DND-41 (cell line): ENCODE data around the gene SLC15A1.

Source experiments
- ATAC-seq: fragments of 200-7000 bp; cut with Tn5 transposase; 3 replicates; pipeline ENCODE4 v1.9.1; 2021; ENCODE audit warnings: low read depth; ENCODE audit not compliant: insufficient read depth
- DNase-seq: peaks from one replicate; pipeline ENCODE4 v3.0.0-alpha.2; 2020
- H2AFZ ChIP-seq: 2 replicates; pipeline ENCODE4 v1.6.0; 2012; ENCODE audit warnings: low read depth, low read length
- H3K27ac ChIP-seq: 2 replicates; pipeline ENCODE4 v1.5.1; 2012; ENCODE audit warnings: low read length, inconsistent platforms
- H3K27me3 ChIP-seq: fragments of 200-600 bp; sonication (generic); 2 replicates; pipeline ENCODE4 v1.6.0; 2012; ENCODE audit warnings: low read length, mild to moderate bottlenecking, inconsistent platforms; ENCODE audit not compliant: insufficient read depth, poor library complexity
- H3K36me3 ChIP-seq: 2 replicates; pipeline ENCODE4 v1.5.1; 2012; ENCODE audit warnings: low read length, inconsistent platforms; ENCODE audit not compliant: insufficient read depth
- H3K4me1 ChIP-seq: 2 replicates; pipeline ENCODE4 v1.5.1; 2012; ENCODE audit warnings: mild to moderate bottlenecking, low read length; ENCODE audit not compliant: insufficient read depth
- H3K4me2 ChIP-seq: 2 replicates; pipeline ENCODE4 v1.6.0; 2012; ENCODE audit warnings: mild to moderate bottlenecking, moderate library complexity, low read length, inconsistent platforms; ENCODE audit not compliant: insufficient read depth
- H3K4me3 ChIP-seq, 2 experiments: fragments of 200-600 bp in 1 of 2; shearing (Covaris generic) in 1 of 2; 2 replicates each; pipeline ENCODE4 v1.5.1; 2012 to 2016; ENCODE audit warnings: inconsistent platforms in 2 of 2, low read length in 2 of 2, mild to moderate bottlenecking in 2 of 2, low read depth in 1 of 2, moderate library complexity in 1 of 2
- H3K79me2 ChIP-seq: 2 replicates; pipeline ENCODE4 v1.6.0; 2012; ENCODE audit warnings: low read length, inconsistent platforms; ENCODE audit not compliant: insufficient read depth
- H3K9ac ChIP-seq: 2 replicates; pipeline ENCODE4 v1.6.0; 2012; ENCODE audit warnings: low read depth, mild to moderate bottlenecking, inconsistent platforms, low read length, moderate library complexity
- H3K9me3 ChIP-seq: 2 replicates; pipeline ENCODE4 v1.5.1; 2012; ENCODE audit warnings: low read length, moderate library complexity, mild to moderate bottlenecking, inconsistent platforms; ENCODE audit not compliant: insufficient read depth, severe bottlenecking
- H4K20me1 ChIP-seq: 2 replicates; pipeline ENCODE4 v1.6.0; 2012; ENCODE audit warnings: low read length; ENCODE audit not compliant: insufficient read depth
- CTCF ChIP-seq: IDR thresholded peaks from 2 replicates; pipeline ENCODE4 v1.5.1; 2012; ENCODE audit warnings: borderline replicate concordance, low read length, moderate library complexity, mild to moderate bottlenecking; ENCODE audit not compliant: poor library complexity, severe bottlenecking; ENCODE audit errors: extremely low read depth
- EZH2 ChIP-seq: IDR thresholded peaks from 3 replicates; pipeline ENCODE4 v1.6.1; 2012; ENCODE audit warnings: borderline replicate concordance, low read depth, mild to moderate bottlenecking, moderate library complexity, low read length, inconsistent platforms; ENCODE audit not compliant: severe bottlenecking

SLC15A1 gene

GRCh38 chr13:98796191-98796590, 43.7 kb upstream of the SLC15A1 start:
- TF ChIP-seq CTCF (no peak), EZH2 (no peak)
- DNase-seq (no peak), ATAC-seq (no peak)
- Histone ChIP-seq H3K9me3 (no peaks in the 10 kb centered on the region), H3K4me2 (no peak overlapping the region), H3K27me3 (no peaks in the 10 kb centered on the region), H3K36me3 (peaks cover 28% of the 10 kb centered on the region), H3K79me2 (no peaks in the 10 kb centered on the region), H3K27ac (no peak overlapping the region; the same call in 1 of the 2 replicates), H3K9ac (no peak overlapping the region), H3K4me1 (peaks cover 16% of the 10 kb centered on the region), H4K20me1 (no peaks in the 10 kb centered on the region), H2AFZ (no peak overlapping the region), H3K4me3 (no peak overlapping the region)

GRCh38 chr13:98795220-98795619, 42.7 kb upstream of the SLC15A1 start:
- Histone ChIP-seq H3K4me1 (peaks cover 16% of the 10 kb centered on the region), H3K4me2 (no peak overlapping the region), H3K9me3 (no peaks in the 10 kb centered on the region), H3K36me3 (peaks cover 27% of the 10 kb centered on the region), H2AFZ (no peak overlapping the region), H3K27me3 (no peaks in the 10 kb centered on the region), H3K4me3 (no peak overlapping the region), H3K27ac (no peak overlapping the region), H3K79me2 (no peaks in the 10 kb centered on the region), H4K20me1 (no peaks in the 10 kb centered on the region), H3K9ac (no peak overlapping the region)
- no peak for TF ChIP-seq CTCF
- TF ChIP-seq EZH2: no peak
- no peak for ATAC-seq
- DNase-seq: no peak

- DNase-seq (no peak), ATAC-seq (no peak)
- Histone ChIP-seq H3K4me2 (no peak overlapping the region), H3K27ac (no peak overlapping the region), H3K9ac (no peak overlapping the region), H3K4me1 (peaks cover 16% of the 10 kb centered on the region), H3K36me3 (peaks cover 23% of the 10 kb centered on the region), H3K9me3 (no peaks in the 10 kb centered on the region), H4K20me1 (no peaks in the 10 kb centered on the region), H3K79me2 (no peaks in the 10 kb centered on the region), H2AFZ (no peak overlapping the region), H3K27me3 (no peaks in the 10 kb centered on the region), H3K4me3 (no peak overlapping the region)
- no peak for TF ChIP-seq EZH2
- TF ChIP-seq CTCF: no peak
These were observed 42.0 kb upstream of the SLC15A1 start for GRCh38 chr13:98794498-98794897.

GRCh38 chr13:98792785-98793495, 40.5 kb upstream of the SLC15A1 start:
- Histone ChIP-seq H3K4me2 (no peak overlapping the region), H3K9ac (no peak overlapping the region), H4K20me1 (no peaks in the 10 kb centered on the region), H3K4me3 (no peak overlapping the region), H3K4me1 (peaks cover 13% of the 10 kb centered on the region), H3K27ac (no peak overlapping the region), H3K9me3 (no peaks in the 10 kb centered on the region), H3K27me3 (no peaks in the 10 kb centered on the region), H2AFZ (no peak overlapping the region), H3K79me2 (no peaks in the 10 kb centered on the region), H3K36me3 (peaks cover 23% of the 10 kb centered on the region)
- no peak for DNase-seq
- no peak for ATAC-seq
- TF ChIP-seq EZH2 (no peak), CTCF (no peak)
